Measurements from ENCODE around the gene GJA10. TPM values are rescaled to one million over a fixed set of nuclear protein-coding genes. Genes with fewer than 3 reads are reported as not detected.
"Not testable (repeated sequence)": the region's sequence is repeated elsewhere in the genome, so short reads cannot be mapped to it uniquely, and the experiment has no call there.

The GJA10 gene
- polyA plus RNA-seq, result not detected
- long read RNA-seq, donor 1, result 0 reads
- long read RNA-seq, donor 2, result 0 reads
- long read RNA-seq, donor 3, result 0 reads
- long read RNA-seq, donor 4, result 0 reads
- long read RNA-seq, donor 5, result 0 reads
- long read RNA-seq, donor 6, result 0 reads
- long read RNA-seq, donor 7, result 0 reads
- long read RNA-seq, donor 8, result 0 reads
- long read RNA-seq, donor 9, result 0 reads
- long read RNA-seq, donor 10, result 0 reads
- long read RNA-seq, donor 11, result 0 reads

GRCh38 chr6:89894169-89894568, at the start of gene GJA10:
GJA10 (plus strand) TSS chr6:89894469; CDS start chr6:89894469, 0 bp downstream.
- H3K27me3 ChIP-seq (ENCODE audit: control insufficient read depth, insufficient read depth, low read length), result peaks cover 10% of the 10 kb centered on the region
- no peak within 1 kb of the TSS for H3K27ac ChIP-seq (ENCODE audit: low read length)
- no peak for DNase-seq
- no peaks in the 10 kb centered on the region for H3K36me3 ChIP-seq (ENCODE audit: control insufficient read depth, insufficient read depth, low read length)
- no peak within 1 kb of the TSS for H3K4me3 ChIP-seq (ENCODE audit: low read length)
- no peaks in the 10 kb centered on the region for H3K9me3 ChIP-seq (ENCODE audit: control insufficient read depth, low read depth, low read length)
- H3K4me1 ChIP-seq (ENCODE audit: control insufficient read depth, insufficient read depth, low read length), result no peaks in the 10 kb centered on the region
- no CpG with 5 or more reads among the region's 1 CpG for WGBS (ENCODE audit: insufficient coverage, low lambda C conversion rate)

- DNase-seq; H3K27me3 ChIP-seq (ENCODE audit: control insufficient read depth, insufficient read depth, low read length); H3K4me1 ChIP-seq (ENCODE audit: control insufficient read depth, insufficient read depth, low read length); H3K9me3 ChIP-seq (ENCODE audit: control insufficient read depth, low read depth, low read length); H3K4me3 ChIP-seq (ENCODE audit: low read length); H3K27ac ChIP-seq (ENCODE audit: low read length); H3K36me3 ChIP-seq (ENCODE audit: control insufficient read depth, insufficient read depth, low read length): not testable (repeated sequence)
- WGBS (ENCODE audit: insufficient coverage, low lambda C conversion rate), result 80% methylated on average over 1 of the region's 5 CpGs
These were observed 46.8 kb upstream of the GJA10 start for GRCh38 chr6:89847513-89847912.

DNA sequence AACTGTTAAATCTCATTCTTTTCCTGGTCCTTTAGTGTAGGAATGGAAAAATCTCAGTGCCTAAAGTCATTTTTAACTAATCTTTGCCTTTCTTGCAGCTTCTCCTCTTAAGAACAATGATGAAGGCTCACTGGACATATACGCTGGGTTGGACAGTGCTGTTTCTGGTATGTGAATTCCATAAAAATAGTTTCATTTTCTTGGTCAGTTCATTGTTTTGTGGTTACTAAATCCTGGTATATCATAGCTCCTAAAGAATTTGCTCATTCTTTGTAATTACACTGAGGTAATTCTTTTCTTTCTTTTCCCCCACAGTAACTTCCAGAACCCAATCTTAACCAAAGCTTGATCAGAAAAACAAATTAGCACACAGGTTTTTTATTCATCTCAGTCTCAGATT, 41.2 kb upstream of the GJA10 start:
- no peak for DNase-seq
- no peaks in the 10 kb centered on the region for H3K27me3 ChIP-seq (ENCODE audit: control insufficient read depth, insufficient read depth, low read length)
- H3K36me3 ChIP-seq (ENCODE audit: control insufficient read depth, insufficient read depth, low read length), result peaks cover 41% of the 10 kb centered on the region
- no peaks in the 10 kb centered on the region for H3K4me1 ChIP-seq (ENCODE audit: control insufficient read depth, insufficient read depth, low read length)
- H3K27ac ChIP-seq (ENCODE audit: low read length), result no peak overlapping the region
- H3K4me3 ChIP-seq (ENCODE audit: low read length), result no peak overlapping the region
- WGBS (ENCODE audit: insufficient coverage, low lambda C conversion rate), result 100% methylated on average over 1 of the region's 1 CpG
- no peaks in the 10 kb centered on the region for H3K9me3 ChIP-seq (ENCODE audit: control insufficient read depth, low read depth, low read length)

- DNase-seq, result no peak
- Histone ChIP-seq H3K9me3 (ENCODE audit: control insufficient read depth, low read depth, low read length) (no peaks in the 10 kb centered on the region), H3K27ac (ENCODE audit: low read length) (no peak overlapping the region), H3K36me3 (ENCODE audit: control insufficient read depth, insufficient read depth, low read length) (peaks cover 66% of the 10 kb centered on the region), H3K4me1 (ENCODE audit: control insufficient read depth, insufficient read depth, low read length) (no peaks in the 10 kb centered on the region), H3K4me3 (ENCODE audit: low read length) (no peak overlapping the region), H3K27me3 (ENCODE audit: control insufficient read depth, insufficient read depth, low read length) (no peaks in the 10 kb centered on the region)
- WGBS (ENCODE audit: insufficient coverage, low lambda C conversion rate), result no CpG with 5 or more reads among the region's 1 CpG
These were observed 36.2 kb upstream of the GJA10 start for GRCh38 chr6:89858041-89858440.

DNA sequence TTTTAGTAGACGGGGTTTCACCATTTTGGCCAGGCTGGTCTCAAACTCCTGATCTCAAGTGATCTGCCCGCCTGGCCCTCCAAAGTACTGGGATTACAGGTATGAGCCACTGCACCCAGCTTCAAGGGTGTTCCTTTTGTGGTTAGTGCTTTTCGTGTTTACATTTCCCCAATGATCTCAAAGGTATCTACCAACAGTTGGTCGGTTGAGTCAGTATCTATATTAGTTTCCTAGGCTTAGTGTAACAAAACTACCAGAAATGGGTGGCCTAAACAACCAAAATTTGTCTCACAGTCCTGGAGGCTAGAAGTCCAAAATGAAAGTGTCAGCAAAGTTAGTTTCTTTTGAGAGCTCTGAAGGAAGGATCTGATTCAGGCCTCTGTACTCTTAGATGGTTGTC, 34.5 kb upstream of the GJA10 start:
- no peak for DNase-seq
- Histone ChIP-seq H3K4me1 (ENCODE audit: control insufficient read depth, insufficient read depth, low read length) (no peaks in the 10 kb centered on the region), H3K27me3 (ENCODE audit: control insufficient read depth, insufficient read depth, low read length) (no peaks in the 10 kb centered on the region), H3K9me3 (ENCODE audit: control insufficient read depth, low read depth, low read length) (peaks cover 4% of the 10 kb centered on the region), H3K36me3 (ENCODE audit: control insufficient read depth, insufficient read depth, low read length) (peaks cover 68% of the 10 kb centered on the region), H3K27ac (ENCODE audit: low read length) (no peak overlapping the region), H3K4me3 (ENCODE audit: low read length) (no peak overlapping the region)
- no CpG with 5 or more reads among the region's 4 CpGs for WGBS (ENCODE audit: insufficient coverage, low lambda C conversion rate)

- DNase-seq, result no peak
- no peaks in the 10 kb centered on the region for H3K4me1 ChIP-seq (ENCODE audit: control insufficient read depth, insufficient read depth, low read length)
- H3K36me3 ChIP-seq (ENCODE audit: control insufficient read depth, insufficient read depth, low read length), result peaks cover 62% of the 10 kb centered on the region
- WGBS (ENCODE audit: insufficient coverage, low lambda C conversion rate), result 100% methylated on average over 4 of the region's 5 CpGs
- H3K4me3 ChIP-seq (ENCODE audit: low read length), result no peak overlapping the region
- H3K9me3 ChIP-seq (ENCODE audit: control insufficient read depth, low read depth, low read length), result peaks cover 9% of the 10 kb centered on the region
- H3K27me3 ChIP-seq (ENCODE audit: control insufficient read depth, insufficient read depth, low read length), result no peaks in the 10 kb centered on the region
- no peak overlapping the region for H3K27ac ChIP-seq (ENCODE audit: low read length)
These were observed 32.0 kb upstream of the GJA10 start for GRCh38 chr6:89862273-89862672.

DNA sequence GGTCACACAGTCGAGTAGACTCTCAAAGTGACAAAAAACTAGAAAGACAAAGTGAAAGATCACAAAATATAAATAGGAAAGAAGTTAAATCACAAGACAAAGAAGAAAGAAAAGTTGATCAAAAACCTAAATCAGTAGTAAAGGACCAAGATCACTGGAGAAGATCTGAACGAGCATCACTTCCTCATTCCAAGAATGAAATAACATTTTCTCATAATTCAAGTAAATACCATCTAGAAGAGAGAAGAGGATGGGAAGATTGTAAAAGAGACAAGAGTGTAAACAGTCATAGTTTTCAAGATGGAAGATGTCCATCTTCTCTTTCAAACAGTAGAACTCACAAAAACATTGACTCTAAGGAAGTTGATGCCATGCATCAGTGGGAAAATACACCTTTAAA, 31.6 kb upstream of the GJA10 start:
- no peaks in the 10 kb centered on the region for H3K27me3 ChIP-seq (ENCODE audit: control insufficient read depth, insufficient read depth, low read length)
- H3K9me3 ChIP-seq (ENCODE audit: control insufficient read depth, low read depth, low read length), result peaks cover 9% of the 10 kb centered on the region
- 100% methylated on average over 1 of the region's 2 CpGs for WGBS (ENCODE audit: insufficient coverage, low lambda C conversion rate)
- no peak overlapping the region for H3K27ac ChIP-seq (ENCODE audit: low read length)
- H3K4me3 ChIP-seq (ENCODE audit: low read length), result no peak overlapping the region
- H3K36me3 ChIP-seq (ENCODE audit: control insufficient read depth, insufficient read depth, low read length), result peaks cover 61% of the 10 kb centered on the region
- no peak for DNase-seq
- no peaks in the 10 kb centered on the region for H3K4me1 ChIP-seq (ENCODE audit: control insufficient read depth, insufficient read depth, low read length)

GRCh38 chr6:89866024-89866678, 28.1 kb upstream of the GJA10 start:
- Histone ChIP-seq H3K9me3 (ENCODE audit: control insufficient read depth, low read depth, low read length) (peaks cover 9% of the 10 kb centered on the region), H3K27me3 (ENCODE audit: control insufficient read depth, insufficient read depth, low read length) (no peaks in the 10 kb centered on the region), H3K27ac (ENCODE audit: low read length) (no peak overlapping the region), H3K4me1 (ENCODE audit: control insufficient read depth, insufficient read depth, low read length) (no peaks in the 10 kb centered on the region), H3K36me3 (ENCODE audit: control insufficient read depth, insufficient read depth, low read length) (peaks cover 50% of the 10 kb centered on the region), H3K4me3 (ENCODE audit: low read length) (no peak overlapping the region)
- 96% methylated on average over 5 of the region's 6 CpGs for WGBS (ENCODE audit: insufficient coverage, low lambda C conversion rate)
- no peak for DNase-seq

DNA sequence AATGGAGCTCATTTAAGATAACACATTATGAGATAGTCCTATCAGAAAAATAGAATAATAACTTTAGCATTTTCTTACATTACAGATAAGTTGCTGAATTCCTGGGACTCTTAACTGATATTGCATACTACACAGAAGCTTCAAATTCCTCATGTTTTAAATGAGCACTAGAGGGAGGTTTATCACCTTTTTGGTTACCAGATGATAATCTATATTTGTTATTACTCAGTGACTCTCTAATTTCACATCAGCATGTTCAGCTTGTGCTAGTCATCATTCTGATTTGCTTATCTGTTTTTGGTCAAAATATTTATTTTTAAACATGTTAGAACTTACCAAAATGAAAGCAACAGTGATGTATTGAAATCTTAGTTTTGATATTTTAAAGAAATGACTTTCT, 20.5 kb upstream of the GJA10 start:
- Histone ChIP-seq H3K36me3 (ENCODE audit: control insufficient read depth, insufficient read depth, low read length) (peaks cover 21% of the 10 kb centered on the region), H3K4me3 (ENCODE audit: low read length) (no peak overlapping the region)

GRCh38 chr6:89874438-89874837, 19.8 kb upstream of the GJA10 start:
- no peaks in the 10 kb centered on the region for H3K27me3 ChIP-seq (ENCODE audit: control insufficient read depth, insufficient read depth, low read length)
- H3K4me1 ChIP-seq (ENCODE audit: control insufficient read depth, insufficient read depth, low read length), result no peaks in the 10 kb centered on the region
- DNase-seq, result no peak
- no peak overlapping the region for H3K4me3 ChIP-seq (ENCODE audit: low read length)
- H3K36me3 ChIP-seq (ENCODE audit: control insufficient read depth, insufficient read depth, low read length), result peaks cover 19% of the 10 kb centered on the region
- no peak overlapping the region for H3K27ac ChIP-seq (ENCODE audit: low read length)
- 82% methylated on average over 2 of the region's 3 CpGs for WGBS (ENCODE audit: insufficient coverage, low lambda C conversion rate)
- no peaks in the 10 kb centered on the region for H3K9me3 ChIP-seq (ENCODE audit: control insufficient read depth, low read depth, low read length)

More for the DNA sequence above, 20.5 kb upstream of the GJA10 start:
- no peaks in the 10 kb centered on the region for H3K27me3 ChIP-seq (ENCODE audit: control insufficient read depth, insufficient read depth, low read length)
- H3K4me1 ChIP-seq (ENCODE audit: control insufficient read depth, insufficient read depth, low read length), result no peaks in the 10 kb centered on the region
- no peaks in the 10 kb centered on the region for H3K9me3 ChIP-seq (ENCODE audit: control insufficient read depth, low read depth, low read length)
- H3K27ac ChIP-seq (ENCODE audit: low read length), result no peak overlapping the region
- no peak for DNase-seq

Measured in large intestine (tissue), 12 donors.